NCI-H128 (cell line): ENCODE data around the gene SFT2D2.
"Not testable (repeated sequence)": the region's sequence is repeated elsewhere in the genome, so short reads cannot be mapped to it uniquely, and the experiment has no call there.

Source experiments
- DNase-seq: peaks from one replicate; lab custom pipeline; 2025; ENCODE audit not compliant: unreplicated experiment; lab: John Stamatoyannopoulos, UW

The SFT2D2 gene

DNA sequence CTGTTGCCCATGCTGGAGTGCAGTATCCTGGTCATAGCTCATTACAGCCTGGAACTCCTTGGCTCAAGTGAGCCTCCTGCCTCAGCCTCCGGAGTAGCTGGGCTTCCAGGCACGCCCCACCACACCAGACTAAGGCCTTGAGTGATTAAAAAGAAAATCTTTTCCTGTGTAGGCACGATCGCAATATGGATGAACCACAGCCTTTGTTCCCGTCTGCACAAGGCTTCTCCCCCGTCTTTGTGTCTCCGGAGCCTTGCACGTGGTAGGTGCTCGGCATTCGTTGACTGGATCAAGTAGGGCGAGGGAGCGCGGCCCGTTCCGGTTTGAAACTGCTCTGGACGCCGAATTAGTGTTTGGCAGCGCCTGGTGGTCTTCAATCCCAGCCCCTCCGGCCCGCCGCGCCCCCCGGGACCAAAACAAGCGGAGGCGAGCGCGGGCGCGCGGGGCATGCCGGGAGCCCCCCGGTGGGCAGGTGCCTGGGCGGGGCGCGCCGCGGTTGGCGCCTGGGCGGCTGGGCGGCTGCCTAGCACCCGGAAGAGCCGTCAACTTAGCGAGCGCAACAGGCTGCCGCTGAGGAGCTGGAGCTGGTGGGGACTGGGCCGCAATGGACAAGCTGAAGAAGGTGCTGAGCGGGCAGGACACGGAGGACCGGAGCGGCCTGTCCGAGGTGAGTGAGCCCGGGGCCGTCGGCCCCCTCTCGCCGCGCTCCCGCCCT lies at the start of gene SFT2D2:
Gene SFT2D2, plus strand, starts transcription at position 529 of the 715 bp plus-strand sequence. Its CDS starts 76 bp downstream, at position 605.
- peak; percentile 74 for DNase-seq

DNA sequence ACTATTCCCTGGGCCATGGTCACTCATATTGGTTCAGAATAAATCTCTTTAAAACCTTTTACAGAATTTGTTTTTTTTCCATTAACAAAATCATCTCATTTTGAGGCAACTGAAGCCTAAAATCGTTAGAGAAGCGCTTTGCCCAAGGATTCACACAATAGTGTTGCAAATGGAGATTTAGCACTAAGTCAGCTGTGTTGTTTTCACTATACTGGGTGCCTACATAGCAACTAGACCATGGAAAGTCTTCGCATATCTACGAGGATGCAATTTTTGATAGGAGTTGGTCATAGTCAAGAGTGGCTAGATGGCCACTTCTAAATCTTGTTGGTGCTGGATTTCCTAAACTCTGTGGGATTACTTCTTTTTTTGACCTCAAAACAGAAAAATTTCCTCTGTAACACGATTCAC lies 47.6 kb upstream of the SFT2D2 start:
- no peak for DNase-seq

DNA sequence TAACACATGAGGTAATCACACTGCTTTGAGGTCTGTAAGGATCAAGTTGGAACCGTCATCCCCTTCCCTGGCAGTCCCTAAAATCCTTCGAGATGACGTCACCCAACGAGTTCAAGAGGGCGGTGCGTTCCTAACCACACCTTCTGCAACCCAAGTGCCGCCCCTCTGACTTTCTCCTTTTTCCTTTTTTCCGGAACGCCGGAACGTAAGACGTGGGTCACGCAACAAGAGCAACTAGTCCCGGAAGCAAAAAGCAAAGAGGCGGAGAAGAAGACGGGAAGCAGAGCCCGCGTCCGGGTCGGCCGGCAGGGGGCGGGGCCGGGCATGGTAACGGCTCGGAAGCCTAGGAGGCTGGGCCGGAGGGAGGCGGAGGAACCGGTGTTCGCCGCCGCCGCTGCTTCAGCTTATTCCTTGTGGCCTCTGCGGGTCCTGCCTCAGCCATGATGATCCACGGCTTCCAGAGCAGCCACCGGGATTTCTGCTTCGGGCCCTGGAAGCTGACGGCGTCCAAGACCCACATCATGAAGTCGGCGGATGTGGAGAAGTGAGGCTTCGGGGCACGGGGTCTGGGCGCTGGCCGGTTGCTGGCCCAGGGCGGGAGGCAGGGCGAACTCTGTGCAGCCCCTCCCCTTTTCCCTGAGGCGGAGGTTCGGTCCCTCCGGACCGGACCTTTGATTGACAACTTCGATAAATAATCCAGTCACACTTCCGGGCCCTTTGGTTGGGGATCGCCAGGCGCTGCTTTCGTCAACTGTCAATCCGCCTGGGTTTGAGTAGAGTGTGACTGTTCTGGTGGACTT lies 47.0 kb upstream of the SFT2D2 start, which contains the start of gene TIPRL:
Gene TIPRL, plus strand, starts transcription at position 325 of the 800 bp plus-strand sequence. Its CDS starts 116 bp downstream, at position 441.
- DNase-seq: peak; percentile 87

DNA sequence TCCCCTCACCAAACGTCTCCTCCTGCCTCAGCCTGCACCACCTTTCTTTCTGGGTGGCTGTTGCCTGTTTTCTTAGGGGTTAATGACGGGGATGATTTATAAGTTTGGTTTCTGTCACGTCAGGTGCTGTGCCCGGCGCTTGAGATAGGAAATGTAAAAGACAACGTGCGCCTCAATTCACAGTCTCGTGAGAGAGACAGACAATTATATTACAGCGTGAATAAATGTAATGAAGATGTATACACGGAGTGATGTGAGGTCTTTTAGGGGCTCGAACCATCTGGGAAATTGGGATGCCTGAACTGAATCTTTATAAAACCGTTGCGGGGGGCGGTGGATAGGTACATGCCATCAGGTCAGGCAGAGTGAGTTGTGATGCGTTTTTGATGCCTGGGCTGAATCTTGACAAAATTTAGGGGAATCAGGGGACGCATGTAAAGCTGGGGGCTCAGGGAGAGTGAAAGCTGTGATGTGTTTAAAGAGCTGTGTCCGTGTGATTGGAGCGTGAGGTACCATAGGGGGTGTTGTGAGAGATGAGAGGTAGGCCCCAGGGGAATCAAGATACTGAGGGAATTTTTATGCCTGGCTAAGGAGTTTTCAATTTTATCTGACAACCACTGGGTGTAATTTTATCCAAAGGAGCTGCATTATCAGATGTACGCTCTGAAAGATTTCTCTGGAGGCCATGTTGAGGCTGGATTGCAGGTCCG lies 46.2 kb upstream of the SFT2D2 start:
- DNase-seq: no peak

DNA sequence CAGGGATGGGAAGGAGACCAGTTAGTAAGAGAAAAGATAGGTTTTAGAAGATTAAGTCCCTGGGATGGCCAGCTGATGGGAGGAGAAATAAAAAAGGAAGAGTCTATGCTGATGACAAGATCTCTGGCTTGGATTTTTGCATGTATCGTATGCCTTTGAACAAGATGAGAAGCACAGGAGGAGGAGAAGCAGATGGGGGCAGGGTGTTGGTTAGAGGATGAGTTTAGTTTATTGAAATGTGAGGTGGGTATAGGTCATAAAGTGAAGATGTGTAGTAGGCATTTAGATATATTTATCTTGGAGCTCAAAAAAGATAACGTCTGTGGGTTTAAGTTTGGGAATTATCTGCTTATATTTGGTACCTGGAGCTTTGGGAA lies 45.7 kb upstream of the SFT2D2 start:
- DNase-seq: no peak

DNA sequence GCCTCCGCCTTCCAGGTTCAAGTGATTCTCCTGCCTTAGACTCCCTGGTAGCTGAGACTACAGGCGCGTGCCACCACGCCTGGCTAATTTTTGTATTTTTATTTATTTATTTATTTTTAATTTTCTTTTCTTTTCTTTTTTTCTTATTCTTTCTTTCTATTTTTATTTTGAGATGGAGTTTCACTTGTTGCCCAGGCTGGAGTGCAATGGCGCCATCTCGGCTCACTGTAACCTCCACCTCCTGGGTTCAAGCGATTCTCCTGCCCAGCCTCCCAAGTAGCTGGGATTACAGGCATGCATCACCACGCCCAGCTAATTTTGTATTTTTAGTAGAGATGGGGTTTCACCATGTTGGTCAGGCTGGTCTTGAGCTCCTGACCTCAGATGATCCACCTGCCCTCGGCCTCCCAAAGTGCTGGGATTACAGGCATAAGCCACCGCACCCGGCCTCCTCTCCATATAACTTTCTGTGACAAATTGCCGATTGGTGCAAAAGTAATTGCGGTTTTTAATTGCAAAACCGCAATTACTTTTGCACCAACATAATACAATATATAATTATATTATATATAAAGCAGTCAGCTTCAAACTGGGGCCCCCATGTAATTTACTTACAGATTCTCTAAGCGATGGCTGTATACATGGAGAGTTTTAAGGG lies 44.6 kb upstream of the SFT2D2 start:
- DNase-seq: not testable (repeated sequence)

DNA sequence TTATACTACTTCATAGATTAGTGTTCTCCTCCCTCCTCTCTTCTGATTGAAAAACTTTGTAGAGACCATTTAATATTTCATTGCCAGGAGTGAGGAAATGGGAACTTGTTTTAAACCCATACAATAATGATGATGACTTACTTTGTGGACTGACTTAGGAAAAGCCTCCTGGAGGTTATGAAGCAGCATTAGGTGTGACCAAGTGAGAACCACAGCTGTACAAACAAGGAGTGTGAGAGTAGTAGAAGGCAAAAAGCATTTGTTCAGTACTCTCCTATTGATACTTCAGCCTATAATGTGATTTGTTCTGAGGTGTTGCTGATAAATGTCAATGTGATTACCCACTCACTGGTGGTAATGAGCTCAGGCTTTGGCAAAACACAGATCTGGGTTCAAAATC lies 38.6 kb upstream of the SFT2D2 start:
- DNase-seq: no peak

DNA sequence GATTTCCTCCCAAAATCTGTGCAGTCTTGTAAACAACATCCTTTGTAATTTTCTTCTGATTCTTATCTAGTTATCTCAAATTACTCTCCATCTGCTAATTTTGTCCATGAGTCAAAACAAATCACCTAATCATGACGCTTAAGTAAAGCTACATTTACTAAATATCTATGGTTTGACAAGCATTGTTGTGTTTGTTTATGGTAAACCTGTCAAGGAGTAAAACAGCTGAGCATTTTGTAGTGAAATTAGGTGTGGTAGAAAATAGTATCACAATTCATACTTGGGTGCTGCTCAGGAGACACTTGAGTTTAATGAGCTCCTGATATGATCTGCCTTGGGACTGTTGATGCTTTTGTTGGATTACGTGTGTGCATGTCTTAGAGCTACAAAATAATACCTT lies 35.4 kb upstream of the SFT2D2 start:
- DNase-seq: no peak

DNA sequence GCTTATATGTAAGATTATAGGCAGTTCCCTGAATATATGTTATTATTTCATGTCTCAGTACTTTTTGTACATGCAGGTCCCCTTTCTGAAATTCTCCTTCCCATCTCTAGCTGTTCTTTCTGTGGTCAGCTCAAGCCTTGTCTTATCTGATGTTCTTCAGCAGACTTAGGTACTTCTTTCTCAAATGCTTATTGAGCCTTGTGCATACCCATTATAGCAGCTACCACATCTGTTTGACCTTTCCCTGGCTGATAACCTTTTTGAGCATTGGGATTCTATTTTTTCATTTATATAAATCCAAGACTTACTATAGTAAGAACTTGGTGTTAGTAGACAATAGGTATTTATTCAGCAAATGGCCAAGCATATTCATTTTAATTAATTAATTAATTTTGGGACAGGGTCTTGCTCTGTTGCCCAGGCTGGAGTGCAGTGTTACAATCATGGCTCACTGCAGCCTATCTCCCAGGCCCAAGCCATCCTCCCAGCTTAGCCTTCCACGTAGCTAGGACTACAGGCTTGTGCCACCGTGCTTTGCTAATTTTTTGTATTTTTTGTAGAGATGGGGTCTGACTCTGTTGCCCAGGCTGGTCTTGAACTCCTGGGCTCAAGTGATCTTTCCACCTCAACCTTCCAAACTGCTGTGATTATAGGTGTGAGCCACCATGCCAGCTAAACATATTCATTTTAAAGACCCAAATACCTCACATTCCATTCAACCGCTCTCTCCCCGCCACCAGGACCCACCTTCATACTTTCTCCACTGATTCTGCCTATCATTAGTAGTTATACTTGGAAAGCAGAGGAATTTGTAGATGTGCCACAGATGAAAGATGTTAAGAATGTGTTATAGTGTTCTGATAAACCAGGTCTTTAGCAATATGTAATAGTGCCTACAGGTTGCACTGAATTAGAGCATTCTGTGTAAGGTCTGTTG lies 30.3 kb upstream of the SFT2D2 start:
- DNase-seq: no peak

DNA sequence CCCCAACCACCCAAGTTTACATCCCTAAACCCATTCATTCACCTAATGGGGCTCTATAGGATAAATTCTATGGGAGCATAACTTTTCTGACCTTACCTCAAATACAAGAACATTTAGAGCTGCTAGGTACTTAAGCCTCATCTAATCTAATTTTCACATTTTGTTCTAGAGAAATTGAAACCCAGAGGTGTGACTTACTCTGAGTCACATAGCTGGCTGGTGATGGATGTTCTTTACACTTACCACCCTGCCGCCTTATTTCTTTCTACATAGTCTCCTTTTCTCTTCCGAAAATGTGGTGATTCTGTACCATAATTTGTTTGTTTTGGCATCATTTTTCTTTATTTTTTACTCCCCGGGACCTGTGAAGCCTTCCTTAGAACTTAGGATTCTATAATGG lies 26.7 kb upstream of the SFT2D2 start:
- no peak for DNase-seq

DNA sequence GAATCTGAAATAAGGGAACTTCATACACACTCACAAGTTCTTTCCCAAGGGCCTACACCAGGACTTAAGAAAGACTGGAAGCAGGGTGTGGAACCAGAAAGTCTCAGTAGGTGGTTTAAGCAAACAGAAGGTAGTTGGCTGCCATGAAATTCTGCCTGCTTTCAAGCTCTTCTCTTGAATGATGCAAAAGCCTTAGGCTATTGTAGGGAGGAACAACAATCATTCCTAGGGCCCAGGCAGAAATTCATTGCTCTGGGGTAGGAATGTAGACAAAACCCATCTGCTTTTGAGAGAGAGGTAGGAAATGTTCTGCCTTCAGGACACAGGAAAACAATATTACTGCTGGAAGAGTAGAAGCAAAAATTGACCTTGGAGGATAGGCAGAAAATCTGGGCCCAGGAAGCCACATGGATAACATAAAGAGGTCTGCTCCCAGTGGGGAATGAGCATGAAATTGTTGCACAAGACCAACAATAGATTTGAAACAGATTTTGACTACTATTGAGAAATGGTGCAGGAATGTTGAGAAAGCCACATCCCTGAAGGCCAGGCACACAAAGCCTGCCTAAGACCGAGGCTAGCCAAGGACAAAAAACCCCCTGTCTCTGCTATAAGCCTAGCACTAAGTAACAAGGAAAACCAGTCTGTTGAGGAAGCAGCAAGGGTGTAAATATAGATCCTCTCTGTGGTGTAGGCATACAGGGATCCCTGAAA lies 22.7 kb upstream of the SFT2D2 start:
- no peak for DNase-seq

DNA sequence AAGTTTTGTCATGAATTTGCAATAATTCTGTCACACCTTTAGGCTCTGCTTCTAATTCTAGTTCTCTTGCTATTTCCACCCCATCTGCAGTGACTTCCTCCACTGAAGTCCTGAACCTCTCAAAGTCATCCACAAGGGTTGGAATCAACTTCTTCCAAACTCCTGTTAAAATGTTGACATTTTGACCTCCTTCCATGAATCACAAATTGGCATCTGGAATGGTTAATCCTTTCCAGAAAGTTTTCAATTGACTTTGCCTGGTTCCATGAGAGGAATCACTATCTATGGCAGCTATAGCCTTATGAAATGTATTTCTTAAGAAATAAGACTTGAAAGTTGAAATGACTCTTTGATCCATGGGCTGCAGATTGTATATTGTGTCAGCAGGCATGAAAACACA lies 19.7 kb upstream of the SFT2D2 start:
- no peak for DNase-seq

DNA sequence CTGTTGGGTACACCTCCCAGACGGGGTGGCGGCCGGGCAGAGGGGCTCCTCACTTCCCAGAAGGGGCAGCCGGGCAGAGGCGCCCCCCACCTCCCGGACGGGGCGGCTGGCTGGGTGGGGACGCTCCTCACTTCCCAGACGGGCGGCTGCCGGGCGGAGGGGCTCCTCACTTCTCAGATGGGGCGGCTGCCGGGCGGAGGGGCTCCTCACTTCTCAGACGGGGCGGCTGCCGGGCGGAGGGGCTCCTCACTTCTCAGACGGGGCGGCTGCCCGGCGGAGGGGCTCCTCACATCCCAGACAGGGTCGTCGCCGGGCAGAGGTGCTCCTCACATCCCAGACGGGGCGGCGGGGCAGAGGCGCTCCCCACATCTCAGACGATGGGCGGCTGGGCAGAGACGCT lies 18.1 kb upstream of the SFT2D2 start:
- DNase-seq: not testable (repeated sequence)

DNA sequence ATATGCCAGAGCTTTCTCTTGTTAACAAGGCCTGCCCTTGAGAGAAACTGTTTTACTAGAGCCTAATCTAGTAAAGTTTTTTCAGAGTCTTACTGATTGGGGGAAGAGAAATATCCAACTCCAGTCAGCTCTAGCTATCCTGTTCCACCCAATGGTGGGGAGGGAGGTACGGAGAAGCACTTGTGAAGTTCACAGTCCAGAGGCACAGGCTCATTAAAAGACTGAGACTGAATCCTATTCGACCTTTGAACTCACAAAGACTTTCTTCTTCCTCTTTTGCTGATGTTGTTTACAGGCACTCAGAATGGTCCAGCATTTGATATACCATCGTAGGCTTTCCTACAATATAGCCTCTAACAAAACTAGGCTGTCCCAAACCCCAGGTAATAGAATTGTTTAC lies 15.5 kb upstream of the SFT2D2 start:
- no peak for DNase-seq

DNA sequence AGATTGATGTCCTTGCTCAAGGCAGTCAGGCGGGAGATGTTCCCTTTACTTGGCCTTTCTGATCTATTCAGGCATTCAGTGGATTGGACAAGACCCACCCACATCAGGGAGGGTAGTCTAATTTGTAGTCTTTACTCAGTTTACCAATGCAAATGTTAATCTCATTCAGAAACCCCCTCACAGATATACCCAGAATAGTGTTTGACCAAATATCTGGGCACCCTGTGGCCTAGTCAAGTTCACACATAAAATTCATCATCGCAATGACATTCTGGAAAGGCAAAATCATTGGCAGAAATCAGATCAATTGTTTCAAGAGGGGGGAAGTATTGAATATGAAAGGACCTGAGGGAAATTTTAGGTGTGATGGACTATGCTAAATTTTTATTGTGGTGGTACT lies 12.5 kb upstream of the SFT2D2 start:
- no peak for DNase-seq

DNA sequence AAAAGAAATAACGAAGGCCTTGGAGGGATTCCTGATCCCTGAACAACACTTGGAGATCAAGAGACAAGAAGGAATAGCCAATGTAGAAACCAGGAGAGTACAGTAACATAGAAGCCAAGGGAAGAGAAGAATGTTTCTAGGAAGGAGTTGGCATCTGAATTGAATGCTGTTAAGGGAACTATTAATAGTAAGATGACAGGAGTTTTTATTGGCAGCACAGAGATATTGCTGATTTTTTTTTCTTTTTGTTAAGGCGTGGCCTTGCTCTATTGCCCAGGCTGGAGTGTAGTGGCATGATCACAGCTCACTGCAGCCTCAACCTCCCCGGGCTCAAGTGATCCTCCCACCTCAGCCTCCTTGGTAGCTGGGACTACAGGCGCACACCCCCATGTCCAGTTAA lies 9.6 kb upstream of the SFT2D2 start:
- DNase-seq: no peak

DNA sequence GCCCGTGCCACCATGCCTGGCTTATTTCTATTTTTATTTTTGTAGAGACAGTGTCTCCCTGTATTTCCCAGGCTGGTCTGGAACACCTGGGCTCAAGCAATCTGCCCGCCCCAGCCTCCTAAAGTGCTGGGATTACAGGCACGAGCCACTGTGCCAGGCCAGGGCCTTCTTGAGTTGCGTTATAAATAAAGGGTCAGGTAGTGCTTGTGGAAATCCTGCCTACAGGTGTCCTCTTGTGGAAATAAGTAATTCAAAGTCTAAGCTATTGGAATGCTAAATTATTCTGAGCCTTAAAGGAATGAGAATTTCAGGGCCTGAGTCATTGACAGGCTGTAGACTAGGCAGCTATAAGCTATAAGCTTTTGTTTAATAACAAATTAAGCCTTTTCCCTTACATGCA lies 8.1 kb upstream of the SFT2D2 start:
- no peak for DNase-seq

DNA sequence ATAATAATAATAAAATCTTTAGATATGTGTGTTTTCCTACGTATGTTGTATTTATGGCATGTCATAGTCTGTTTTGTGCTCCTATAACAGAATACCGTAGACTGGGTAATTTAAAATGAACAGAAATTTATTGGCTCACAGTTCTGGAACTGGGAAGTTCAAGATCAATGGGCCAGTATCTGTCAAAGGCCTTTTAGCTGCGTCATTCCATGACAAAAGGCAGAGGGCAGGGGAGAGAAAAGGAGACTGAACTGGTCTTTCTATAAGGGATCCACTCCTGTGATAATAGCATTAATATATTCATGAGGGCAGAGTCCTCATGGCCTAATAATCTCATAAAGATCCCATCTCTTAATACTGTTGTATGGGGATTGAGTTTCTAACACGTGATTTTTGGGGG lies 7.1 kb upstream of the SFT2D2 start:
- DNase-seq: no peak

DNA sequence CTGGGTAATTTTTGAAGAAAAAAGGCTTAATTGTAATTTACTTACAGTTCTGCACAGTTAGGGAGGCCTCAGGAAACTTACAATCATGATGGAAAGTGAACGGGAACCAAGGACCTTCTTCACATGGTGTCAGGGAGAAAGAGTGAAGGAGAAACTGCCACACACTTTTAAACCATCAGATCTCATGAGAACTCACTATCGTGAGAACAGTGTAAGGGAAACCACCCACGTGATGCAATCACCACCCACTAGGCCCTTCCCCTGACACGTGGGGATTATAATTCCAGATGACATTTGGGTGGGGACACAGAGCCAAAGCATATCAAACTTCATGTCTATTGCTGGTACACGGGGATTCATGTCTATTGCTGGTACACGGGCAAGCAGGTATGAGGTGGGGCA lies 5.3 kb upstream of the SFT2D2 start:
- DNase-seq: no peak

DNA sequence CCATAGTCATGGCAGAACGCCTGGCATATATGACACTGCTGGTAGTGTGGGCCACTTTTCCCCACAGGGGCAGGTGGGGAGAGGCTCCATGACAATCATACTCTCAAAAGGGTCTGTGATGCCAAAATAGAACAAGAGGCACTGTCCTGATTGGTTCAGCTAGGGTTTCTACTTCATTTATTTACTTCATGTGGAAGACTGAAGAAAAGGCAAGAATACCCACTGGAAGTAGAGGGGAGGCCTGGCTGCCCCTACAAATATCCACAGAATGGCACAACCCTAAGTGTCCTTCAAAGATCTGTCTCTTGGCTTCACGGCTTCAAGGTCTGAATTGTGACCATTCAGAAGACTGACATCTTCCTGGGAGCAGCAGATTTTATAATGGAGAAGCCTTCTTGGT lies 4.5 kb upstream of the SFT2D2 start:
- DNase-seq: no peak
